ENCODE results near the gene GBGT1. TPM values are rescaled to one million over a fixed set of nuclear protein-coding genes. Genes with fewer than 3 reads are reported as not detected.

GBGT1 gene
- total RNA-seq (2021; ENCODE audit: unreplicated experiment) (1.8 TPM), Bru-seq, nascent RNA (percentile 42 among the genes with signal in this experiment), BruChase-seq, experiment 1, labeled RNA remaining after a 2-hour chase (percentile 38 among the genes with signal in this experiment), BruChase-seq, experiment 2, labeled RNA remaining after a 6-hour chase (percentile 45 among the genes with signal in this experiment)
- 2.6 TPM for polyA plus RNA-seq (2012; ENCODE audit: insufficient read length)
- long read RNA-seq, partial matches to known transcripts: 1 of 3 reads
- long read RNA-seq, other reads (novel, unspliced or antisense): 0 of 3 reads

DNA sequence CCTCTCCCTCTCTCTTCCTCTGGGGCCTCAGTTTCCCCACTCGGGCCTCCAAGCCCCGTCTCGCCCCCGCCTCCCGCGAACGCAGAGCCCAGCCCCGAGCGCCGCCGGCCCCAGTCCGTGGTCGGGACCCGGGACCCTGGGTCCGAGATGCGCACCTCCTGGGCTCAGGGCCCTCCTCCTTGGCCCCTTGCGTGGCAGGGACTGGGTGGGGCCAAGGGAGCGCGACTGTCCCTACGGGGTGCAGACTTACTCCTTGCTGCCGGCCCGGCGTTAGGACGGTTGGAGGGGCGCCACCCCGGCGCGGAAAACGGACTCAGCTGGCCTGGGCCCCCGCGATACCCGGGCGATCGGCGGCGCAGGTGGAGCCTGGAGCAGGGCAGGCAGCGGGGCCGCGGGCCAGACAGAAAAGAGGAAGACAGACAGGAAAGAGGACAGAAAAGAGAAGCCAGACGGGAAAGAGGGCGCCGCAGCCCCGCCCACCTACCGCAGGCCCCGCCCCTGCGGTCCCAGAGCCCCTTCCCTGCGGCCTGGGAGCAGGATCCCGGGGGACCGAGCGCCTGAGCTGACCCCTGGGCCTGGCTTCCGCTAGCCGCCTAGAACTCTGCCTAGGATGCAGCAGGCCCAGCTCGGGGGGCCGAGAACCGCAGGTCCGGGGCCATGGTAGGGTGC is at the start of gene GBGT1:
GBGT1 (minus strand) TSS at position 411 of the 669 bp plus-strand sequence. CDS start 1,502 bp downstream, outside the sequence.
- BruUV-seq (replicated peaks): no TSS peak
- no peaks in the 10 kb centered on the region for H3K27me3 ChIP-seq (ENCODE audit: control insufficient read depth, insufficient read depth, low read length)
- DNase-seq (ENCODE audit: low read depth, low spot score) (no peak), ATAC-seq (peak; percentile 64)
- intact Hi-C loops (cut with micrococcal nuclease; ENCODE audit: unreplicated experiment) (no loop called here), in situ Hi-C loops (cut with HindIII; ENCODE audit: low pct_unique_long_range_greater_than_20kb, low sequenced_read_pairs) (no loop called here)
- H3K36me3 ChIP-seq (ENCODE audit: control insufficient read depth, insufficient read depth, low read length): no peaks in the 10 kb centered on the region
- H3K4me3 ChIP-seq (ENCODE audit: low read depth in 2 of 2, low read length in 2 of 2): peak within 1 kb of the TSS; percentile 36 to 41
- POLR2A ChIA-PET: no interaction called here
- peaks cover 22% of the 10 kb centered on the region for H3K4me1 ChIP-seq (ENCODE audit: control insufficient read depth, insufficient read depth, low read length)
- CTCF ChIA-PET: no interaction called here
- TF ChIP-seq, protein P1, sequence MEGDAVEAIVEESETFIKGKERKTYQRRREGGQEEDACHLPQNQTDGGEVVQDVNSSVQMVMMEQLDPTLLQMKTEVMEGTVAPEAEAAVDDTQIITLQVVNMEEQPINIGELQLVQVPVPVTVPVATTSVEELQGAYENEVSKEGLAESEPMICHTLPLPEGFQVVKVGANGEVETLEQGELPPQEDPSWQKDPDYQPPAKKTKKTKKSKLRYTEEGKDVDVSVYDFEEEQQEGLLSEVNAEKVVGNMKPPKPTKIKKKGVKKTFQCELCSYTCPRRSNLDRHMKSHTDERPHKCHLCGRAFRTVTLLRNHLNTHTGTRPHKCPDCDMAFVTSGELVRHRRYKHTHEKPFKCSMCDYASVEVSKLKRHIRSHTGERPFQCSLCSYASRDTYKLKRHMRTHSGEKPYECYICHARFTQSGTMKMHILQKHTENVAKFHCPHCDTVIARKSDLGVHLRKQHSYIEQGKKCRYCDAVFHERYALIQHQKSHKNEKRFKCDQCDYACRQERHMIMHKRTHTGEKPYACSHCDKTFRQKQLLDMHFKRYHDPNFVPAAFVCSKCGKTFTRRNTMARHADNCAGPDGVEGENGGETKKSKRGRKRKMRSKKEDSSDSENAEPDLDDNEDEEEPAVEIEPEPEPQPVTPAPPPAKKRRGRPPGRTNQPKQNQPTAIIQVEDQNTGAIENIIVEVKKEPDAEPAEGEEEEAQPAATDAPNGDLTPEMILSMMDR (IDR thresholded peaks at IDR 0.05): no peak
- TF ChIP-seq SIN3A (IDR thresholded peaks at IDR 0.05; ENCODE audit: borderline replicate concordance, insufficient read depth, low read depth, low read length): no peak
- TF ChIP-seq POLR2AphosphoS5 (IDR thresholded peaks at IDR 0.05; ENCODE audit: low read depth, low read length): no peak
- TF ChIP-seq, protein P2, sequence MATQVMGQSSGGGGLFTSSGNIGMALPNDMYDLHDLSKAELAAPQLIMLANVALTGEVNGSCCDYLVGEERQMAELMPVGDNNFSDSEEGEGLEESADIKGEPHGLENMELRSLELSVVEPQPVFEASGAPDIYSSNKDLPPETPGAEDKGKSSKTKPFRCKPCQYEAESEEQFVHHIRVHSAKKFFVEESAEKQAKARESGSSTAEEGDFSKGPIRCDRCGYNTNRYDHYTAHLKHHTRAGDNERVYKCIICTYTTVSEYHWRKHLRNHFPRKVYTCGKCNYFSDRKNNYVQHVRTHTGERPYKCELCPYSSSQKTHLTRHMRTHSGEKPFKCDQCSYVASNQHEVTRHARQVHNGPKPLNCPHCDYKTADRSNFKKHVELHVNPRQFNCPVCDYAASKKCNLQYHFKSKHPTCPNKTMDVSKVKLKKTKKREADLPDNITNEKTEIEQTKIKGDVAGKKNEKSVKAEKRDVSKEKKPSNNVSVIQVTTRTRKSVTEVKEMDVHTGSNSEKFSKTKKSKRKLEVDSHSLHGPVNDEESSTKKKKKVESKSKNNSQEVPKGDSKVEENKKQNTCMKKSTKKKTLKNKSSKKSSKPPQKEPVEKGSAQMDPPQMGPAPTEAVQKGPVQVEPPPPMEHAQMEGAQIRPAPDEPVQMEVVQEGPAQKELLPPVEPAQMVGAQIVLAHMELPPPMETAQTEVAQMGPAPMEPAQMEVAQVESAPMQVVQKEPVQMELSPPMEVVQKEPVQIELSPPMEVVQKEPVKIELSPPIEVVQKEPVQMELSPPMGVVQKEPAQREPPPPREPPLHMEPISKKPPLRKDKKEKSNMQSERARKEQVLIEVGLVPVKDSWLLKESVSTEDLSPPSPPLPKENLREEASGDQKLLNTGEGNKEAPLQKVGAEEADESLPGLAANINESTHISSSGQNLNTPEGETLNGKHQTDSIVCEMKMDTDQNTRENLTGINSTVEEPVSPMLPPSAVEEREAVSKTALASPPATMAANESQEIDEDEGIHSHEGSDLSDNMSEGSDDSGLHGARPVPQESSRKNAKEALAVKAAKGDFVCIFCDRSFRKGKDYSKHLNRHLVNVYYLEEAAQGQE (IDR thresholded peaks at IDR 0.05; ENCODE audit: insufficient read depth in 1 of 2, low read depth in 2 of 2, low read length in 1 of 2): no peak
- TF ChIP-seq TCF7L2 (IDR thresholded peaks at IDR 0.05; ENCODE audit: low read depth, low read length): no peak
- H3K9me3 ChIP-seq (ENCODE audit: control insufficient read depth, insufficient read depth, low read depth, low read length): no peaks in the 10 kb centered on the region
- H3K27ac ChIP-seq (ENCODE audit: low read length): peak within 1 kb of the TSS; percentile 34; the same call in 1 of the 2 replicates

DNA sequence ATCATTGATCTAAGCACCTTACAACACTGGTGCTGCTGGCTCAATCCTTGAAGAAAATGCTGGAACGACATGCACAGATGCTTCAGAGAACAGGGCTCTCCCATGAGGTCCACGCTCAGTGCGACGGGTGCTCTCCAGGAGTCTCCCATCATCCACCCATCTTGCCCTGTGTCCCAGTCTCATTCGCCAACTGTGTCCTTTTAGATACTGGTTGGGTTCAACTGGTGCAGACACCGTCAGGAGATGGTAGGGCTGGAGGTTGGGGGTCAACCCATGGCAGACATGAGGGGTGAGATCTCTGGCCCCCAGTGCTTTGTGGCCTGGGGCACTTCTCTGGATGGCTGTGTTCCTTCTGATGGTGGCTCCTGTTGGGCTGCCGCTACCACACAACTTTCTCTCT is 46.9 kb upstream of the GBGT1 start:
- TF ChIP-seq SIN3A (IDR thresholded peaks at IDR 0.05; ENCODE audit: borderline replicate concordance, insufficient read depth, low read depth, low read length): no peak
- TF ChIP-seq, protein P1 (IDR thresholded peaks at IDR 0.05): no peak
- TF ChIP-seq, protein P2 (IDR thresholded peaks at IDR 0.05; ENCODE audit: insufficient read depth in 1 of 2, low read depth in 2 of 2, low read length in 1 of 2): no peak
- TF ChIP-seq POLR2AphosphoS5 (IDR thresholded peaks at IDR 0.05; ENCODE audit: low read depth, low read length): no peak
- TF ChIP-seq TCF7L2 (IDR thresholded peaks at IDR 0.05; ENCODE audit: low read depth, low read length): no peak
- Histone ChIP-seq H3K36me3 (ENCODE audit: control insufficient read depth, insufficient read depth, low read length) (no peaks in the 10 kb centered on the region), H3K9me3 (ENCODE audit: control insufficient read depth, insufficient read depth, low read depth, low read length) (0 out of 2 replicates have a peak, but pooled peaks cover 4% of the 10 kb centered on the region), H3K27me3 (ENCODE audit: control insufficient read depth, insufficient read depth, low read length) (no peaks in the 10 kb centered on the region), H3K4me1 (ENCODE audit: control insufficient read depth, insufficient read depth, low read length) (no peaks in the 10 kb centered on the region), H3K4me3 (ENCODE audit: low read depth in 2 of 2, low read length in 2 of 2) (no peak overlapping the region), H3K27ac (ENCODE audit: low read length) (no peak overlapping the region)
- intact Hi-C loops (cut with micrococcal nuclease; ENCODE audit: unreplicated experiment): no loop called here
- DNase-seq (ENCODE audit: low read depth, low spot score) (no peak), ATAC-seq (no peak)
- no TSS peak for BruUV-seq (replicated peaks)
- in situ Hi-C loops (cut with HindIII; ENCODE audit: low pct_unique_long_range_greater_than_20kb, low sequenced_read_pairs): no loop called here
- ChIA-PET POLR2A (no interaction called here), CTCF (no interaction called here)

Measured in Panc1 (cell line).